GM19240 (cell line): ENCODE measurements around the gene EEF1AKMT2.
"Not testable (repeated sequence)": the region's sequence is repeated elsewhere in the genome, so short reads cannot be mapped to it uniquely, and the experiment has no call there.

Experiments used
- DNase-seq: peaks from one replicate; pipeline ENCODE4 v3.0.0; 2011; ENCODE audit warnings: low spot score; ENCODE audit not compliant: insufficient read length

Gene EEF1AKMT2

DNA sequence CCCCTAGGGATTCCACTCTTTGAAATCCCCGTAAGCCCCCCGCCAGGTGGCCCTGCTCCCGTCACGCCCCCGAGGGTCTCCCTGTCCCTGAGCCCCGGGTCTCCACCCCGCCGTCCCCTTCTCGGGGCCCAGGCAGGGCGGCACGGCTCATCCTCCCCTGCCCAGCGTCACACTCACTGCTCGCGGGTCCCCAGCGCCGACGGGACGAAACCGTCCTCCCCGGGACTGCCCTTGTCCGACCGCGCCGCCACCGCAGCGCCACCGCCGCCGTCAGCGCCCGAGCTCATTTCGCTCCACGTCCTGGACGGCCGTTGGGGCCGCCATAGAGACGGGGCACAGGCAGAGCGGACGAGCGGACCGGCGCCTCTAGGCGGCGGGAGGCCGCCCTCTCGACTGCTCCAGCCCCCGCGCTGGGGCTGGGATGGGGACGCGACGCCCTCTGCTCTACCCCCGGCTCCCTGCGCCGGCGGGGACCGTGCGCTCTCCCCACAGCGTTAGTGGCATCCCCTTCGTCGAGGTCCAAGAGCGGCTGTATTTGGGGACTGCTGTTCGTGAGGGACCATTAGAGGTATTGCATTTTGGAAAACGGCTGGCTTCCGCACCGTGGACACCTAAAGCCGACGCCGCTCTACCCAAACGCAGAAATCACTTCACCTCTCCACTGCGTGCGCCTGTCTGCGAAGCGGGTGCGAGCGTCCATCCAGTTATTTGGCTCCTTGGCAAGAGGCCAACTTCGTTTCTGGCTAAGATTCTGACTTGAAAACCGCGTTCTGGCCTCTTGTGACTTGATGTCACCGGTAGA is at the start of gene EEF1AKMT2:
TSS of gene EEF1AKMT2 (minus strand) at position 341 of the 802 bp plus-strand sequence. CDS start at position 287, 54 bp downstream.
- peak; percentile 68 for DNase-seq

DNA sequence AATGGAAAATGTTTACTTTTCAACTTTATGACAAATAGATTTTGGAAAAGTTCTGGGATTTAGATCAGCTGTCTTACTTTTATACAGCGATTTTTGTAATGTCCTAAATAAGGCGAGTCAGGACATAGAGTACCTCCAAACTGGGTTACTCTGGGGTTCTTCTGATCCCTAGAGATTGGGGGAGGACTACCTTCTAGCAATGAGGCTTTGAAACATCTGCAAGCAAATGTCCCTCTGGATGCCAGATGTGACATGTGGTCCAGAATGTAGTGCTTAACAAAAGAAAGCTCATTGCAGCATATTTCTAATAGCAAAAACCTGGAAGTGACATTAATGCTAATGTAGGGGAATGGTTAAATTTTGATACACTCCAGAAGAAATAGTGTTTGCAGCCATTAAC is 46.0 kb upstream of the EEF1AKMT2 start:
- DNase-seq: no peak

DNA sequence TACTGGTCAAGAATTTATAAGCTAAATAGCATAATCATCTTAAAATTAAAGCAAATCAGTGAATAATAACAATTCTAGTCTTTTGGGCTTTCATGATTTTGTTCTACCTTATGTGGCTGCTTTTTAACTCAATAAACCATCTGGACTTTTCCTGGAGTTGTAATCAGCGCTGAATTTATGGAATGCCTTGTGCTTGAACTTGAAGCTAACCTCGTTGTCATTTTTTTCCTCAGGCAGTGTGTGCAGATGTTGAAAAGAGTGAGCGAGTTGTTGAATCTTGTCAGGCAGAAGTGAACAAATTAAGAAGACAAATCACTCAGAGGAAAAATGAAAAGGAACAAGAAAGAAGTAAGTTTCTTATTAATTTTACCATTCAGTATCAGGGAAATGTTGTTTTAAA is 39.4 kb upstream of the EEF1AKMT2 start:
- DNase-seq: no peak

- DNase-seq: no peak
Measured at GRCh38 chr10:124830445-124830844, 38.8 kb upstream of the EEF1AKMT2 start.

- no peak for DNase-seq
Measured at GRCh38 chr10:124829447-124830115, 37.9 kb upstream of the EEF1AKMT2 start.

- DNase-seq: no peak
Measured at GRCh38 chr10:124827474-124827873, 35.8 kb upstream of the EEF1AKMT2 start.

- DNase-seq: no peak
Measured at GRCh38 chr10:124826262-124826661, 34.6 kb upstream of the EEF1AKMT2 start.

DNA sequence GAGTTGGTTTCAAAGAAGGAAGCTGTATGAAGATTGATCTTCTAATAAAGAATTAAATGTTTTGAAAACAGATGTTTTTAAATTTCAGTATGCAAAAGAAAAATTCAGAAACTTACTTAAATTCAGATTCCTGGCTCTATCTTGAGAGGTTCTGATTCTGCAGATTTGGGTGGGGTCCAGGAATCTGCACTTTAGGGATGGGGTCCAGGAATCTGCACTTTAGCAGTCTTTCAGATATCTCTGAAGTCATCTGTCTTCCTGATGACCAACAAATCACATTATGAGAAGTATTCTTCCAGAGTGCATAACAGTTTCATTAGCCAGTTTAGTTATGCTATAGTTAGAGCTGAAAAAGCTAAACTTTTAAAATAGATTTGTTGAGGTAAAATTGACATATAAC is 34.0 kb upstream of the EEF1AKMT2 start:
- no peak for DNase-seq

GRCh38 chr10:124824932-124825331 is 33.2 kb upstream of the EEF1AKMT2 start:
- not testable (repeated sequence) for DNase-seq

- DNase-seq: no peak
Measured at GRCh38 chr10:124824507-124824906, 32.8 kb upstream of the EEF1AKMT2 start.

DNA sequence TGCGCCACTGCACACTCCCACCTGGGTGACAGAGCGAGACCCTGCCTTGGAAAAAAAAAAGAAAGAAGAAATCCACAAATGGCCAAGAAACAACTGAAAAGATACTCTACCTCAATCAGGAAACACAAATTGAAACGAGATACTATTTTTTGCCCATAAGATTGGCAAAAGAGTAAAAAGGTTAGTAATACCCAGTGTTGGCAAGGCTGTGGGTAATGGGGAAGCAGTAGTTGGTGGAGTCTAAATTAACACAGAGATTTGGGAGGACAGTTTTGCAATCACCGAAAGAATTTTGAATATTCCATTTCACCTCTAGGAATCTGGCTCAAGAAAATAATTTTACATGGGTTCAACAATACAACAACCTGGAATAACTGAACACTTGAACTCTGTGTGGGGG is 29.8 kb upstream of the EEF1AKMT2 start:
- DNase-seq: no peak

DNA sequence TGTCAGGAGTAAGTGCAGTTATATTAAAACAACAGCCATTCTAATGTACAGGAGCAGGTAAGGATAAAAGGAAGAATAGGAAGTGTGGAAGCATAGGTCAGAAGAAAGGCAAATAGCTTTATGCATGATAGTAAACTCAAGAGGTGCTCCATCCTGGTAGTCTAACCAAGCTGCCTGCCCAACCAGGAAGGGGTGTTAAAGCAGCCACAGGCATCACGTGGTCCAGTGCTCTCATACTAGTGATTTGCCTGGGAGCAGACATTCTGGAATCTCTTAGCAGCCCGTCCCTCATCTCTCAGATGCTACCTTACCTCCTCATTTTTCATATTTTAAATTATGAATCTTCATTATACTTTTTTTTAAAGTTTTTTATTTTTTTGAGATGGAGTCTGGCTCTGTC is 28.4 kb upstream of the EEF1AKMT2 start:
- no peak for DNase-seq

DNA sequence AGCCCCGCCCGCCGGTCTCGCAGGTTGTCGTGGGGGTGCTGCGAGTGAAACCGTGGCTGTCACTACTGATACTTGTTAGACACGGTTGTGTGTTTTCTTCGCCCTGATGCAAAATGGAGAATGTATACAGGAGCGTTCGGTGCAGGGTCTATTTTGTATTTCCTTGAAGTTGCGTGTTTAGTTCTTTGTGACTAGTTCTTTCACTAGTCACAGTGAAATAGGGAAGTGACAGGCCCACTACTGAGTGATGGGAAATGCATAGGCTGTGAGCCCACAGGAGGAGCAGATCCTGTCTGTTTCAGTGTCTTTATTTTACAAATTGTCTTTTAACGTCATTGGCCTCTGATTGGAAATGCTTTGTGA is 10.6 kb upstream of the EEF1AKMT2 start:
- no peak for DNase-seq

DNA sequence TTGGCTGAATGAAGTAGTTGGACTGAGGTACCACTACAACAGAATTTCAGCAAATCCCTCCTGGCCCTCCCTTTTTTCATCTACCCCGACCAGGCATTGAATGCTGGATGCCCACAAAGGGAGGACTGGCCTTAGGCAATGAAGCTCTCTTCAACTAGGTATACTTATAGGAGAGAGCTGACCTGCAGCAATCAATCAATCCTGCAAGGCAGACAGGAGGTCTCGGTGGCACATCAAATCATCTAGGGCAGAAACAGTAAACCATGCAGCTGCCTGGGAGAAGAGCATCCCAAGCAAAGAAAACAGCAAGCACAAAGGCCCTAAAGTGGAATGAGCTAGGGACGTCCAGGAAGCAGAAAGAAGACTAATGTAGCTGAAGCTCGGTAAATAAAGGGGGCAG is 7.5 kb upstream of the EEF1AKMT2 start:
- DNase-seq: no peak

GRCh38 chr10:124798781-124799180 is 7.1 kb upstream of the EEF1AKMT2 start:
- no peak for DNase-seq

DNA sequence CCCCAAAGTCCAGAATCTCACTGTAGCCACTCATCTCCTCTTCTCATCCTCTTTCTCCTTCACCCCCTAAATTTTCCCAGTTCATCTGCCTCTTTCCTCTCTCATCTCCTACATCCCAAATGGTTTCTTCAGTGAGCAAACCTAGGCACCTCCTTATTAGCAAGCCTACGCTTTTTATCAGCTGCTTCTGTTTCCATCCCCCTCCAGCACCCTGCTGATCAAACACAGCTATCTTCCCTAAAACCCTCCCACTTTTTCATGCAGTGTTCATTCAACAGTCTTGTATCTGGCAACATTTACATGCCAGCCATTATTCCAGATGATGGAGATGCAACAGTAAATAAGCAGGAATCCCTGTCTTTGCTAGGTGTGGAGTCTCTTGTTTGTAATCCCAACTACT is 6.7 kb upstream of the EEF1AKMT2 start:
- DNase-seq: no peak

DNA sequence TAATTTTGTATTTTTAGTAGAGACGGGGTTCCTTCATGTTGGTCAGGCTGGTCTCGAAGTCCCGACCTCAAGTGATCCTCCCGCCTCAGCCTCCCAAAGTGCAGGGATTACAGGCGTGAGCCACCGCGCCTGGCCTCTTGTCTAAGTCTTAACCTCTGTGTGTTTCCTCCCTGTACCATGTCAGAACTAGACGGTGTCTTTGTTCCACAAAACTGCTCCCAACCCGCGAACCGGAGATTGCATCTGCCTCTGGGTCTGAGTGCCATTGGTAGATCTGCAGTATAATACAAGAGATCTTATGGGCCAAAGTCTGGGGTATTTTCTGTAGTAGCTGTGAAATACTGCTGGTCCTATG is 1.3 kb upstream of the EEF1AKMT2 start:
- no peak for DNase-seq

- not testable (repeated sequence) for DNase-seq
Measured at GRCh38 chr10:124782900-124783299, 8.8 kb downstream of the EEF1AKMT2 start.

DNA sequence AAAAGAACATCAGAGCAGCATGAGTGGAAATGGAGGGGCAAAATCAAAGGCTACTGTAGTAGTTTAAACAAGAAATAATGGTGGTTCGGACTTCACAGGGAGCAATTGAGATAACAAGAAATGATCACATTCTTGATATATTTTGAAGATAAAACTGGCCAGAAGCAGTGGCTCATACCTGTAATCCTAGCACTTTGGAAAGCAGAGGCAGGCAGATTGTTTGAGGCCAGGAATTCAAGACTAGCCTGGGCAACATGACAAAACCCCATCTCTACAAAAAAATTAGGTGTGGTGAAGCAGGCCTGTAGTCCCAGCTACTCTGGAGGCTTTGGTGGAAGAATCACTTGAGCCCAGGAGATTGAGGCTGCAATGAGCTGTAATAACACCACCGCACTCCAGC is 22.9 kb downstream of the EEF1AKMT2 start:
- no peak for DNase-seq

- no peak for DNase-seq
Measured at GRCh38 chr10:124765256-124765655, 26.4 kb downstream of the EEF1AKMT2 start.

DNA sequence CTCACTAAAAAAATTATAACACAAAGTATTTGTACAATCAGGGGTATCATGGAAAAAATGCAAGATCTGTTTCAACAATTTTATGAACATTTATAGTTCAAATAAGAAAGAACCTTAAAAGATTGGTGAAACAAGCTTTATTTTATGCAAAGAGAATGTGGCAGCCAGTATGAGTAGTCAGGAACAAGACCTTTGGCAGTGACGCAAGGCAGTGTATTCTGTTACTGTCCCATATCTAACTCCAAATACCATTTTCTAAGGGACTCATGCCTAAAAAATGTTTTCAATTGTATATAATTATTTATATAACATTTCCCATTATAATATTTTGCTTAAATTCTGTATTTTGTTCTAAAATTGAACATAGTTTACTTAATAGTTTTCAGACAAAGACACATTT is 28.4 kb downstream of the EEF1AKMT2 start:
- no peak for DNase-seq

GRCh38 chr10:124762281-124762680 is 29.4 kb downstream of the EEF1AKMT2 start:
- no peak for DNase-seq
